RKO (cell line): ENCODE results near the gene GPC5.
"Not testable (repeated sequence)": the region's sequence is repeated elsewhere in the genome, so short reads cannot be mapped to it uniquely, and the experiment has no call there.

ENCODE experiments used
- DNase-seq: peaks from one replicate; pipeline ENCODE4 v3.0.0-alpha.2; 2016; ENCODE audit warnings: low spot score

The GPC5 gene

GRCh38 chr13:91879360-91879759 lies 480.9 kb downstream of the GPC5 start:
- no peak for DNase-seq

GRCh38 chr13:91882918-91883317 lies 484.5 kb downstream of the GPC5 start:
- no peak for DNase-seq

GRCh38 chr13:91889641-91890040 lies 491.2 kb downstream of the GPC5 start:
- no peak for DNase-seq

DNA sequence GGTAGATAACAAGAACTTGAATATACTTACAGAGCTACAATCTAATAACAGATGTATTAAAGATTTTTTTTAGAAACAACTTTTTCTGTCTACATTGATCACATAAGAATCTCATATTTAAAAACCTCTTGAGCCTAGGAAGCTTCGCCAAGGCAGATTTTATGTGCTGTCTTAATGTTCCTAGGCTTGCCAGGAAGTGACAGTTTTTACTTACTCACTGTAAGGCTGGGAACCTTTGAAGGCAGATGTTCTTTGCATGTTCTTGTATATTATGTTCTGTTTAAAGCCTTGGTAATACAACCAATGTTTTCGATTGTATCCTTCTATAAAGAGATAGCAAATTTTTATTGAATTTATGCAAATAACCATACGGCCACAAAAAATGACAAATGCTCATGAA lies 492.7 kb downstream of the GPC5 start:
- DNase-seq, result no peak

DNA sequence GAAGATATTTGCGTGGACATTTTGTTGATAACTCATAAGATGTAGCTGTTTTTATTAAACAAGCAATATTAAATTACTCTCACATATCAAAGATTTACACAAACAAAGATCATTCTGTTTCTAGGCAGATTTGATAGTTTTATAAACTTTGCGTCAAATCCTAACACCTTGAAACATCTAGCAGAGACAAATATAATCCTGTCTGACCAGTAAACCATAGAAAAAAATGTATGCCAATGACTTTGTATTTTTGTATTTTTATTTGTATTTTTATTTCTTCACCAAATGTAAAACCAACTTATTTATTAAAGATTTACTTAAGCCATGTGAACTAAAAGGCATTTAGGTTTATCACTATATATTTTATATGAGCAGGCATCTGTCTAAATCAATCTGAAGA lies 494.6 kb downstream of the GPC5 start:
- DNase-seq, result no peak

- DNase-seq, result no peak
Observed at GRCh38 chr13:91894316-91894715, 495.9 kb downstream of the GPC5 start.

- no peak for DNase-seq
Observed at GRCh38 chr13:91896547-91896946, 498.1 kb downstream of the GPC5 start.

DNA sequence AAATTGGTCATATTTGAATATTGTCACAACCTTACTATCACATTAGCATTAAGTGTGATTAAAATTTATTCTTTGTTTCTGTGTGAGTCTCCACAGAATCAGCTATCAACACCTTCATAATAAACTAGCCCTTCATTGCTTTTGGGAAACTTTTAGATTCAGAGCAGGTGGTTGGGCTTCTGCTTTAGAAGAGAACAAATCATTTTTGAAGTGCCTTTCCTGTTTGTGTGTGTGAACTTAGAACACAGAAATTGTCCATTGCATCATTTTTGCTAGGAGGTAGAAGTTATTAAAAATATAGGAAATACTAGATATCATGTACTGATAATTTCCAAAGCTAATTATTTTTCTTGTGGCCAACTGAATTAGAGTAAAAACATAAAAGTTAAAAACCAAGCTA lies 500.6 kb downstream of the GPC5 start:
- DNase-seq, result not testable (repeated sequence)

DNA sequence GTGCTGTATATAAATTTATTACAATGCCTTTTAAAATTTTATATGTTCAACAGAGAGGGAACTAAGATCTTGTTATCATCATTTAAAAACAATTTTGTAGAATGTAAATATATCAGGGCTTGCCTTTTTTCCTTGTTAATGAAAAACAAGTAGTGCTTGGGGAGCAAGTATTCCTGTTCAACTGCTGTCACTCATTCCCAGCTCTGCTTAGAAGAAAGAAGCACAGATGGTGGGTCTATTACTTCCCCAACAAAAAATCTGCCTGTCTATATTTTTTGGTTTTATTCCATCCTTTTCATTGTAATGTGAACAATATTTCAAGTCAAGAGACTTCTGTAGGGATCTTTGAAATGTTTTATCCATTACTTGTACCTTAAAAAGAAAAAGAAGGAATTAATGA lies 503.9 kb downstream of the GPC5 start:
- DNase-seq, result no peak

- DNase-seq, result no peak
Observed at GRCh38 chr13:91904005-91904404, 505.6 kb downstream of the GPC5 start.

DNA sequence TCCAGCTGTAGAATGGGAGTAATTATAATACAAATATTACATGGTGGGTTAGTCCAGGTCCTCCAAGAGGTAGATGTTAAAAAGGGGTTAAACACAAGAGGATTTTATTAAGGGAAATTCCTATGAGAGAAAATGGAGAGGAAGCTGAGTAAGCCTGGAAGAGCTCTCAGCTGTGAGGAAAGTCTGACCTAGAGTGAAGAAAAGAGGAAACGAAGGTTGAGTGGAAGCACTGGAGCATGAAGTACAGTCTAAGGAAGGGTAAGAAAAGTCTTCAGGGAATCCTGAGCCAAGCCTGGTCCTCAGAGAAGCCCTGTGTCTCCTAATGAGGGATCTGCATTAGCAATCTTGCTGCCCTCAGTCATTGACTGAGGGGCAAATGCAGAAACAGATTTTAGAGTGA lies 506.2 kb downstream of the GPC5 start:
- DNase-seq, result no peak

- no peak for DNase-seq
Observed at GRCh38 chr13:91907398-91907797, 509.0 kb downstream of the GPC5 start.

GRCh38 chr13:91909617-91910016 lies 511.2 kb downstream of the GPC5 start:
- no peak for DNase-seq

GRCh38 chr13:91922969-91923592 lies 524.7 kb downstream of the GPC5 start:
- DNase-seq, result peak; percentile 16

GRCh38 chr13:91930687-91931086 lies 532.3 kb downstream of the GPC5 start:
- DNase-seq, result peak; percentile 54

DNA sequence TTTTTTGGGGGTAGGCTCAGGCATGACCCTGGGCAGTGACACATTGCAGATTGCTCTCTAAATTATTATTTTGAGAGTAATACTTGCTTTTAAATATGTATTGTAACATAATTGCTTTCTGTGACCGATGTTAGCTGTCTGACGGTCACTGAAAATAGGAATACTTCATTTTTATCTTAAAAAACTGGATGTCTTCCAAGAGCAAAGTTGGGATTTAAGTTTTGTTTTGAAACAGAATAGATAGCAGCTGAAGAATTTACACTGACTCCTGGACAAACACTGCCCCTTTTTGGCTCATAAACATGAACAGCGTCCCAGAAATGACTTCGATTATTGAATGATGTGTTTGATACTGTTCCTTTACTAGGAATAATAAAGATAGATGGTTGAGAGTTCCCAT lies 535.9 kb downstream of the GPC5 start:
- no peak for DNase-seq

GRCh38 chr13:91946498-91947070 lies 548.2 kb downstream of the GPC5 start:
- peak; percentile 51 for DNase-seq

DNA sequence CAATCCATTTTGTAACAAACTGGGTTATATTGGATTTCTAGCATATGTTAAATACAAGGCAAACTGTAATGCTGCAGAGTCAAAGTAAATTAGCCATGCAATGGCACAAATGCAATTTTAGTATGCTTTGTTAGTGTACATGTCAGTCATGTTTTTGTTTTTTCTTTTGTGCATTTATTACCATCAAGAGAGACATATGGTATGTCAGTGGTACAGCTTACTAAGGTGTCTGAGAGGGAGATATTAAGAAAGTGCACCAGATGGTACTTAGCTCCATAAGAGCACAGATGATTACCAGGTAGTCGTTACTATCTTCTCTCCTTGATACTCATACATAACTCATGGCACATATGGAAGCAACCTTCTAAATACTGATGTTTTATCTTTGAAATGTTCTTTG lies 550.3 kb downstream of the GPC5 start:
- no peak for DNase-seq

- DNase-seq, result no peak
Observed at GRCh38 chr13:91950803-91951202, 552.4 kb downstream of the GPC5 start.

GRCh38 chr13:91955546-91956355 lies 557.3 kb downstream of the GPC5 start:
- DNase-seq, result no peak

- DNase-seq, result no peak
Observed at GRCh38 chr13:91960947-91961346, 562.5 kb downstream of the GPC5 start.

- no peak for DNase-seq
Observed at GRCh38 chr13:91962946-91963345, 564.5 kb downstream of the GPC5 start.

DNA sequence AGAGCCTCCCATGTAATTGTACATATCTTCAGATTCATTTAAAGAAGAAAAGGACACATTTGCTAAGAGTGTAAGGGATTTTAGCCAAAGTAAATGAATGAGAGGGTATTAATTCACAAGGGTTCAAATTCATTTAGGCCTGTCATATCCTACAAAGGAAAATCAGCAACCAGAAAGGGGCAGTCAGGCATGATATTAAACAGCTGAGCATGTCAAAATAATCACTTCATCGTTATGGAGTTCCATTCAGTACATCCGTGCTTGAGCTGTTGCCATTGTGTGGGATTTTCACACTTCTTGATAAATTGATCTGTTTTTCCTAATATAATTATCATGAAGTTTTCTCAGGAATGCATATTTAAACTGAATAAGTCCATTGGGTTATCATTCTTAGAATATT lies 567.1 kb downstream of the GPC5 start:
- DNase-seq, result no peak
